HG03342 (cell line): Measurements from ENCODE around the gene RASGRF2.
A peak's percentile ranks its signal among the peaks of the same experiment; 100 is the strongest.

ENCODE experiments used
- ATAC-seq: cut with Tn5 transposase; IDR thresholded peaks from one replicate; pipeline ENCODE4 v1.9.1; 2021; ENCODE audit warnings: mild to moderate bottlenecking, moderate library complexity; ENCODE audit not compliant: unreplicated experiment

Gene RASGRF2

DNA sequence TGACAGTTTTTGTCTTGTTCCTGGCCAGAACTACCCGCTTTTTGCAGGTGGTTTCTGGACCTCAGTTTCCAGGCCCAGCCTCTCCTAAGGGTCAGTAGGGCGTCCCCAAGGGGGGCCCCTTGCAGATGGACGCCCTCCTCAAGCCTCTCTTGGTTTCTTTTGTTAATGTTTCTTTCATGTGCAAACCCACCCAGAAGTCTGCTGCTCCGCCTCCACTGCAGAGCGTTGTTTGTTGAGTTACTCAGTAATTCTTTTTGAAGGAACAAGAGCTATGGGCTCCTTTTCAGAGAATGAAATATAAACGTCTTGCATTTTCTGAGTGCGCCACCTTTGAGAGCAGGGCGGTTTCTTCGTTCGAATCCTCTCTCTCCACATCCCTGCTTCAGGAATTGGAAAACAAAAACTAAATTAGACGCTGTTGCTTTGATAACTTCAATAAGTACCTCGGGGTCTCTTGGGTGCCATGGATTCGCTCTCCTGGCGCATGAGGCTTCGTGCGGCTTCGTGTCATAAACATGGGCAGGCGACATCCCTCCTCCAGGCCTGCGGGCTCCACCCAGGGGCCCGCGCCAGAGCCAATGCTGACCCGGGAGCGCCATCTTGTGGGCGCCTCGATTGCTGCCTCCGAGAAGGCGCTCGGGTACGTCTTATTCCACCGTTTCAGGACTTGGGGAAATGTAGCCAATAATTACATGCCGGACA lies 234.6 kb downstream of the RASGRF2 start:
- ATAC-seq = peak; percentile 98

- ATAC-seq = no peak
Measured at GRCh38 chr5:81195335-81195929, 235.3 kb downstream of the RASGRF2 start.

- no peak for ATAC-seq
Measured at GRCh38 chr5:81202655-81203054, 242.5 kb downstream of the RASGRF2 start.

GRCh38 chr5:81203729-81204128 lies 243.6 kb downstream of the RASGRF2 start:
- ATAC-seq = no peak

- no peak for ATAC-seq
Measured at GRCh38 chr5:81204205-81204604, 244.0 kb downstream of the RASGRF2 start.

DNA sequence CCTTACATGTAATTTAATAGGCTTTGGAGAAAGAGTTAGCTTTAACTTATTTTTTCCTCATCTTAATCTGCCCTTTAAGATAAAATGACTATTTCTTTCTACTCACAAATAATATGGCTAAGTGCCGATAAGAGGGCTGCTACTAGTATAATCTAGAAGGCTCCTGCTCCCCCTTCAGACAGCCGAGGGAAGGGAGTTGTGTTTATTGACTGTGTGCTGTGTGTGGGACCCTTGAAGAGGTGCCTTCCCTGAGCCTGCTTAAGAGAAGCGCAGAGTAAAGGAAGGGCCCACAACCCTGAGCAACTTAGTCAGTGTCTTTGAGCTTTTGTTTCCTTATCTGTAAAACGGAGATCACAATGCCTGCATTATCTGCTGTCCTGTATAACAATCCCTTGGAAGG lies 244.9 kb downstream of the RASGRF2 start:
- no peak for ATAC-seq

- ATAC-seq = no peak
Measured at GRCh38 chr5:81207009-81207408, 246.8 kb downstream of the RASGRF2 start.

DNA sequence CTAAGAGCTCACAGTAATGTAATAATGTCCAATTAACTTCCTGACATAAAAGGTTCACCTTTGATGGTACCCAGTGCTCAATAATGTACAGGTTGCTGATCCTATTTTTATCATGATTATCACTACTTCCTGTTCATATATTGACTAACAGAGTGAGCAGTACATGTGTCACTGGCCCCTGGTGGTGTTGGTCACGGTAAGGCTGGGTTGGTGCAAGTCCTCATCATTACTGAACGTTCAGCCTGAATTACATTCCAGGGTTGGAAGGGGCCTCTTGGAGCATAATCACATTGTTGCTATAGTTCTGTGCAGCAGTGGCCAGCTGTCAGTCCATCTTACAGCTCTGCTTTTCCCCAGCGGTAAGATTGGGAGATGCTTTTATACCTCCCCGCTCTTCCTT lies 248.7 kb downstream of the RASGRF2 start:
- ATAC-seq = no peak

- ATAC-seq = no peak
Measured at GRCh38 chr5:81209386-81209785, 249.2 kb downstream of the RASGRF2 start.

DNA sequence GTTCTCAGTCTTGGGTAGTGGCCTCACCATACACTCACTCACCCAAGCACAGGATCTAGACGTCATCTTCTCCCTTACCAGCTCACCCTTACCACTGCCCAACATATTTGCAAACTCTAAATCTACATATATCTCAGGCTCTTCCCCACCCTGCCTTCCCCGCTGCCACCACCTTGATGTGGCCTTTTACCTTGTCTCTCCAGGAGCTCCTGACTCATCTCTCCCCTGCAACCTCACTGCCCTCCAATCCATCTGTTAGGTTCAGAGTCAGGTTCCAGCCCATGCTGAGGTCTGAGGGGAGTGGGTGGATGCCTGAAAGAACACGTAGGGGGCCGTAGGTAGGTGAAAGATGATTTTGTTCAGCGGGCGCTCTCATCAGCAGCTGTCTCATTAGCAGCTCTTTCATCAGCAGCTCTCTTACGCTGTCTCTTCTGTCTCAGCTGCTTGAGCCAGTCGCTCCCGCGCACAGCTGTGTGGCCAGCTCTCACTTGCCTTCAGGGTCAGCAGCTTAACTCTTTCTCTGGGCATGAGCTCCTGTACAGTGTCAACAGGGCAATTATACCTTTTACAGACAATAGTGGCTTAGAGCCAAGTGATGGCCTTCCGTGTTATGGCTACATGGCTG lies 249.8 kb downstream of the RASGRF2 start:
- ATAC-seq = no peak

GRCh38 chr5:81212211-81212751 lies 252.1 kb downstream of the RASGRF2 start:
- ATAC-seq = no peak

GRCh38 chr5:81213070-81213469 lies 252.9 kb downstream of the RASGRF2 start:
- ATAC-seq = no peak

- ATAC-seq = no peak
Measured at GRCh38 chr5:81214848-81215247, 254.7 kb downstream of the RASGRF2 start.

DNA sequence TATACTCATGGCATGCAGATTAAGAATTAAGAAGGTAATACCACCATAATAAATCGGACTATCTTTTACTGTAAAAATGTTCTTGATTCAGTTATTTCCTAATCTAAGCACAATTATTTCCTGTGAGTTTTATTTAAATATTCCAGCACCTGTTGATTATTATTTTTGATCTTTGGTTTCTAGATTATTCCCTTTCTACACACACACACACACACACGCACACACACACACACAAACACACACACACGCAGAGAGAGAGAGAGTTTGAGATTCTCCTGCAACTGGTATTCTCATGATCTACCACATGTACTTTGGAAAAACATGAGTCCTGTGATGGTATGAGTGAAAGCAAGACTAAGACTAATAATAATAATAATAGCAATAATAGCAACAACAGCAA lies 256.0 kb downstream of the RASGRF2 start:
- no peak for ATAC-seq

- no peak for ATAC-seq
Measured at GRCh38 chr5:81219389-81219788, 259.2 kb downstream of the RASGRF2 start.

DNA sequence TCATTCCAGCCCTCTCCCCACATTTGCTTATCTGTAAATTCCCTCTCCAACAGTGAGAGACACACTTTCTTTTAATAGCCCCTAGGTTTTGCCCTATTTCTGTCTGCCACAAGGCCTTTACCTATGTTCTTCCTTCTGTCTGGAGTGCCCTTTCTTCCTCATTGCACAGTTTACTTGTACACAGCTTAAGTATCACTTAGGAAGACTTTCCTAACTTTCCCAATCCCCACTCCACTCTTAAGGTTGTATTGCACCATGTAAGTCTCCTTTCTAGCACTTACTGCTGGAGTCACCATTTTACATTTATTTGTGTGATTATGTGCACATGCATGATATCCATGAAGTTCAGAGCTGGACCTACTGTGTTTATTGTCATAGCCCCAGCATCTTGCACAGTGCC lies 262.1 kb downstream of the RASGRF2 start:
- no peak for ATAC-seq

DNA sequence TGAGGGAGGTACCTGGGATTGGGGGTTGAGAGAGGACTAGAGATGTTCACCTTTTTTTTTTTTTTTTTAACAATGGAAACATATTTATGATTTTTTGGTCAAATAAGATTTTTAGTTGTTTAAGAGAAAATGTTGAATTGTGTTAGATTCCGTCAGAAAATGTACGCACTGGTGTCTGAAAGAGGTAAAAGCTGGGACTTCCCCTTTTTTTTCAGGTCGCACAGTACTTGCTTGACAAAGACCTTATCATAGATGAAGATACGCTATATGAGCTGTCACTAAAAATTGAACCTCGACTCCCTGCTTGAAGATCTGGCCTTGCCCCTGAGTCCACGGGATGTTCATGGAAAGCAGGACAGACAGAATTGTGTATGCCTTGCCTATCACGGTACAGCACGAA lies 265.3 kb downstream of the RASGRF2 start:
- no peak for ATAC-seq

- ATAC-seq = no peak
Measured at GRCh38 chr5:81226286-81226685, 266.1 kb downstream of the RASGRF2 start.

DNA sequence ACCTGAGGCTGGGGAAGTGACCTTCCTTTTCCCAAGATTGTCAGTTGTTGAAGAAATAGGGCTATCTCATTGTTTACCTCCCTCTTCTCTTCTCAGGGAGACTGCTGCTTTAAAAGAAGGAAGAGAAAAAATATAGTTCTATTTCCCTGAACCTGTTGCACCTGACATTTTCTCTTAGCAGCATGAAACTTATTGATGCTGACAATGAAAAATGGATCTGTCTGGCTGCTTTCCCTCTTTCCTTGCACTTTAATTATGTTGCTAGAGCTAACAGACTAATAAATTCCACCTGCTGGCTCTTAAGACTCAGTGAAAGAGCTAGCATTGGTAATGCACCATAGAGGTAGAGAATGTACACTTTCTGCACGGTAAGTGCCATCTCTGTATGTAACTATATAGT lies 266.8 kb downstream of the RASGRF2 start:
- ATAC-seq = no peak

GRCh38 chr5:81228084-81228483 lies 267.9 kb downstream of the RASGRF2 start:
- ATAC-seq = no peak

DNA sequence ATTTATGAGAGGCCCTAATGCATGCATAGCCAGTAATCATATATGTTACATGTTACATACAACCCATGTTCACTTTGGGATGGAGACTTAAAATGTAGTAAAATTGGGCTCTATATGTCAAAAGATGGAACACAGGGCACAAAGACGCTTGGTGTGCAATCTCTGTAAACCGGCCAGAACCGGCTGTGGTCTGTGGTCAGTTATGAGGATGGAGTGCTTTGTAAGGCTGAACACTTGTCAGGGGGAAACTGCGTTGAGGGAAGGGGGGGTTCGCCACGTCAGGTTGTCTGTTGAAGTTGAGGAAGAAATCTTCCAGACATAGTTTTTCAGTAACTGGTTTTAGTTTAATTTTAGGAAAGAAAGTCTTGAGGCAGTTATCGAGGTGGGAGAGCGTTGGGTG lies 270.3 kb downstream of the RASGRF2 start:
- no peak for ATAC-seq

GRCh38 chr5:81232464-81233079 lies 272.4 kb downstream of the RASGRF2 start:
- no peak for ATAC-seq
